Breast epithelium (tissue), 4 donors: Measurements from ENCODE around the gene FGF2. TPM values are rescaled to one million over a fixed set of nuclear protein-coding genes. Genes with fewer than 3 reads are reported as not detected.
"Not testable (repeated sequence)": the region's sequence is repeated elsewhere in the genome, so short reads cannot be mapped to it uniquely, and the experiment has no call there.

Experiments
- DNase-seq, 2 donors: peaks; one replicate each; pipeline ENCODE4 v3.0.0-alpha.2; 2019; ENCODE audit warnings: low spot score in 2 of 2
- H3K27ac ChIP-seq, 2 donors: fragments of 200-600 bp; sonication (generic) in 1 of 2; one replicate each; pipeline ENCODE4 v1.5.1; 2016 to 2019; ENCODE audit warnings: mild to moderate bottlenecking in 1 of 2
- H3K27me3 ChIP-seq, 2 donors: fragments of 200-600 bp; sonication (generic) in 1 of 2; one replicate each; pipeline versions ENCODE4 v1.5.1 to v1.6.0; 2017 to 2019; ENCODE audit warnings: control low read depth in 1 of 2, mild to moderate bottlenecking in 1 of 2
- H3K36me3 ChIP-seq: fragments of 200-600 bp; one replicate; pipeline ENCODE4 v1.5.1; 2019
- H3K4me1 ChIP-seq, 2 donors: fragments of 200-600 bp; sonication (generic); one replicate each; pipeline ENCODE4 v1.5.1; 2016 to 2019; ENCODE audit warnings: control low read depth in 1 of 2
- H3K4me3 ChIP-seq, 3 donors: fragments of 200-600 bp; sonication (generic); 1 replicate in 2 of 3; 2 replicates in 1 of 3; pipeline ENCODE4 v1.5.1; 2016 to 2019; ENCODE audit warnings: mild to moderate bottlenecking in 3 of 3, moderate library complexity in 2 of 3
- H3K9me3 ChIP-seq, 2 donors: fragments of 200-600 bp; sonication (generic) in 1 of 2; one replicate each; pipeline ENCODE4 v1.5.1; 2016 to 2019; ENCODE audit warnings: control low read depth in 1 of 2
- POLR2A ChIP-seq: fragments of 450-650 bp; IDR thresholded peaks from one replicate; pipeline ENCODE4 v1.6.1; 2016; ENCODE audit warnings: antibody characterized with exemption, mild to moderate bottlenecking, moderate library complexity
- POLR2AphosphoS5 ChIP-seq, 3 donors: sonication (generic); formaldehyde crosslinking; IDR thresholded peaks; one replicate each; pipeline ENCODE4 v1.6.1; 2017; ENCODE audit warnings: antibody characterized with exemption in 3 of 3
- intact Hi-C: fragments of 100-400 bp; cut with DNase I; formaldehyde crosslinking; loops from one replicate; pipeline ENCODE4 v1.15.1; 2023; ENCODE audit warnings: low total_unique reads
- total RNA-seq, 3 donors: library from RNA; depleted of rRNA; stranded (reverse); fragments of >200 nt; gene quantifications; one replicate each; pipeline ENCODE4 v1.1.0, GENCODE V29; 2016
- TF ChIP-seq, protein P1 (sequence below), 3 donors: fragments of 450-650 bp; IDR thresholded peaks; one replicate each; pipeline ENCODE4 v1.5.1; 2016 to 2017; ENCODE audit warnings: antibody characterized with exemption in 3 of 3, mild to moderate bottlenecking in 3 of 3, moderate library complexity in 3 of 3

The FGF2 gene
- total RNA-seq, 3 donors from 2014 or later: 21.6 to 53.6 (median 33.0) TPM

DNA sequence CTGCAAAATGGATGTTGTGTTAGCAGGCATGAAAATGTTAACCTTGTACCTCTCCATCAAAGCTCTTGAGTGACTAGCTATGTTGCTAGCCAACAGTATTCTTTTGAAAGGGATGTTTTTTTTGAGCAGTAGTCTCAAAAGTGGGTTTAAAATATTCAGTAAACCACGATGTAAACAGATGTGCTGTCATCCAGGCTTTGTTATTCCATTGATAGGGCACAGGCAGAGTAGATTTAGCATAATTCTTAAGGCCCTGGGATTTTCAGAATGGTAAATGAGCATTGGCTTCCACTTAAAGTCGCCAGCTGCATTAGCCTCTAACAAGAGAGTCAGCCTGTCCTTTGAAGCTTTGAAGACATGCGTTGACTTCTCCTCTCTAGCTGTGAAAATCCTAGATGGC, 18.4 kb downstream of the FGF2 start:
- H3K4me1 ChIP-seq: peaks cover 0 to 5% of the 10 kb centered on the region in 2 donors
- H3K27me3 ChIP-seq: no peaks in the 10 kb centered on the region
- intact Hi-C loops: no loop called here
- H3K36me3 ChIP-seq: no peaks in the 10 kb centered on the region
- no peaks in the 10 kb centered on the region for H3K9me3 ChIP-seq
- no peak overlapping the region for H3K4me3 ChIP-seq
- TF ChIP-seq, protein P1, sequence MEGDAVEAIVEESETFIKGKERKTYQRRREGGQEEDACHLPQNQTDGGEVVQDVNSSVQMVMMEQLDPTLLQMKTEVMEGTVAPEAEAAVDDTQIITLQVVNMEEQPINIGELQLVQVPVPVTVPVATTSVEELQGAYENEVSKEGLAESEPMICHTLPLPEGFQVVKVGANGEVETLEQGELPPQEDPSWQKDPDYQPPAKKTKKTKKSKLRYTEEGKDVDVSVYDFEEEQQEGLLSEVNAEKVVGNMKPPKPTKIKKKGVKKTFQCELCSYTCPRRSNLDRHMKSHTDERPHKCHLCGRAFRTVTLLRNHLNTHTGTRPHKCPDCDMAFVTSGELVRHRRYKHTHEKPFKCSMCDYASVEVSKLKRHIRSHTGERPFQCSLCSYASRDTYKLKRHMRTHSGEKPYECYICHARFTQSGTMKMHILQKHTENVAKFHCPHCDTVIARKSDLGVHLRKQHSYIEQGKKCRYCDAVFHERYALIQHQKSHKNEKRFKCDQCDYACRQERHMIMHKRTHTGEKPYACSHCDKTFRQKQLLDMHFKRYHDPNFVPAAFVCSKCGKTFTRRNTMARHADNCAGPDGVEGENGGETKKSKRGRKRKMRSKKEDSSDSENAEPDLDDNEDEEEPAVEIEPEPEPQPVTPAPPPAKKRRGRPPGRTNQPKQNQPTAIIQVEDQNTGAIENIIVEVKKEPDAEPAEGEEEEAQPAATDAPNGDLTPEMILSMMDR (IDR thresholded peaks at IDR 0.05): no peak
- TF ChIP-seq POLR2AphosphoS5 (IDR thresholded peaks at IDR 0.05) (no peak), POLR2A (no peak)
- no peak for DNase-seq
- peak overlapping the region; percentile 17 to 39 for H3K27ac ChIP-seq

GRCh38 chr4:122845760-122846159, 19.1 kb downstream of the FGF2 start:
- Histone ChIP-seq H3K27ac (peak overlapping the region; percentile 17 to 39), H3K36me3 (no peaks in the 10 kb centered on the region), H3K27me3 (no peaks in the 10 kb centered on the region), H3K4me3 (no peak overlapping the region), H3K4me1 (peaks cover 0 to 9% of the 10 kb centered on the region in 2 donors), H3K9me3 (no peaks in the 10 kb centered on the region)
- intact Hi-C loops: no loop called here
- no peak for DNase-seq
- TF ChIP-seq POLR2A: no peak
- no peak for TF ChIP-seq POLR2AphosphoS5 (IDR thresholded peaks at IDR 0.05)
- TF ChIP-seq, protein P1 (IDR thresholded peaks at IDR 0.05): no peak

- Histone ChIP-seq H3K4me3 (no peak overlapping the region), H3K36me3 (no peaks in the 10 kb centered on the region), H3K27ac (peak overlapping the region; percentile 15 to 48), H3K4me1 (peaks cover 0 to 9% of the 10 kb centered on the region in 2 donors), H3K9me3 (no peaks in the 10 kb centered on the region), H3K27me3 (no peaks in the 10 kb centered on the region)
- intact Hi-C loops: no loop called here
- DNase-seq: no peak
- TF ChIP-seq, protein P1 (IDR thresholded peaks at IDR 0.05): no peak
- TF ChIP-seq POLR2AphosphoS5 (IDR thresholded peaks at IDR 0.05): no peak
- no peak for TF ChIP-seq POLR2A
These were observed 21.3 kb downstream of the FGF2 start for GRCh38 chr4:122847931-122848330.

- H3K36me3 ChIP-seq, intact Hi-C loops: not testable (repeated sequence)
These were observed 23.2 kb downstream of the FGF2 start for GRCh38 chr4:122849789-122850188.

DNA sequence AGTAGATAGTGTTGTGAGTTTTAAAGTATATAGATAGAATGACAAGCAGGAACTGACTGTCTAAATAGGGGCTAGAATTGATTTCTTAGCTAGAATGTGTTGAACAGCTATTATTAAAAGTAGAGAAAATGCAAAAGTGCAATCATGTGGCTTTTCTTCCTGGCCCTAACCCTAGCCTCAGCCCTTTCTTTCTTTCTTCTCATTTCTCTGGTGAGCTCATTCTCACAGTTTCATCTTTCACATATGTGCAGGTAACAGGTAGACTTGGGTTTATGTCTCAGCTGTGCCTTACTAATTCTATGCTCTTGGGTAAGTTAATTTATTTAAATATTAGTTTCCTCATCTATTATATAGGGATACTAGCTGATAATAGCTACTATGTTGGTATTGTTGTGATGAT, 24.9 kb downstream of the FGF2 start:
- peak overlapping the region in 1 of 2 donors; percentile 50 for H3K27ac ChIP-seq
- no peak for DNase-seq
- intact Hi-C loops: no loop called here
- H3K9me3 ChIP-seq: no peaks in the 10 kb centered on the region
- H3K36me3 ChIP-seq: no peaks in the 10 kb centered on the region
- H3K4me1 ChIP-seq: peaks cover 4% of the 10 kb centered on the region in 2 donors
- H3K27me3 ChIP-seq: no peaks in the 10 kb centered on the region
- H3K4me3 ChIP-seq: no peak overlapping the region
- TF ChIP-seq, protein P1 (IDR thresholded peaks at IDR 0.05): no peak
- no peak for TF ChIP-seq POLR2AphosphoS5 (IDR thresholded peaks at IDR 0.05)
- no peak for TF ChIP-seq POLR2A

More at GRCh38 chr4:122849789-122850188, 23.2 kb downstream of the FGF2 start:
- not testable (repeated sequence) for H3K4me1 ChIP-seq, H3K4me3 ChIP-seq, DNase-seq, H3K27ac ChIP-seq, H3K9me3 ChIP-seq, H3K27me3 ChIP-seq
